Upper lobe of left lung (tissue), 4 donors: ENCODE results near the gene TSPYL6.

Source experiments
- EP300 ChIP-seq, 4 donors: sonication (generic); formaldehyde crosslinking; IDR thresholded peaks; one replicate each; pipeline ENCODE4 v1.5.1; 2017; ENCODE audit warnings: antibody characterized with exemption in 4 of 4, control low read depth in 2 of 4
- POLR2A ChIP-seq, 4 donors: fragments of 450-650 bp; IDR thresholded peaks; one replicate each; pipeline ENCODE4 v1.5.1; 2016 to 2017; ENCODE audit warnings: antibody characterized with exemption in 4 of 4, mild to moderate bottlenecking in 2 of 4
- POLR2AphosphoS5 ChIP-seq, 2 donors: sonication (generic); formaldehyde crosslinking; IDR thresholded peaks; one replicate each; pipeline ENCODE4 v1.5.1; 2017; ENCODE audit warnings: antibody characterized with exemption in 2 of 2
- TF ChIP-seq, protein P1 (sequence below), 6 experiments: fragments of 450-650 bp in 4 of 6; fragments of 200-600 bp in 2 of 6; sonication (generic) in 2 of 6; IDR thresholded peaks; one replicate each; pipeline ENCODE4 v1.5.1; 2016 to 2019; ENCODE audit warnings: antibody characterized with exemption in 6 of 6

DNA sequence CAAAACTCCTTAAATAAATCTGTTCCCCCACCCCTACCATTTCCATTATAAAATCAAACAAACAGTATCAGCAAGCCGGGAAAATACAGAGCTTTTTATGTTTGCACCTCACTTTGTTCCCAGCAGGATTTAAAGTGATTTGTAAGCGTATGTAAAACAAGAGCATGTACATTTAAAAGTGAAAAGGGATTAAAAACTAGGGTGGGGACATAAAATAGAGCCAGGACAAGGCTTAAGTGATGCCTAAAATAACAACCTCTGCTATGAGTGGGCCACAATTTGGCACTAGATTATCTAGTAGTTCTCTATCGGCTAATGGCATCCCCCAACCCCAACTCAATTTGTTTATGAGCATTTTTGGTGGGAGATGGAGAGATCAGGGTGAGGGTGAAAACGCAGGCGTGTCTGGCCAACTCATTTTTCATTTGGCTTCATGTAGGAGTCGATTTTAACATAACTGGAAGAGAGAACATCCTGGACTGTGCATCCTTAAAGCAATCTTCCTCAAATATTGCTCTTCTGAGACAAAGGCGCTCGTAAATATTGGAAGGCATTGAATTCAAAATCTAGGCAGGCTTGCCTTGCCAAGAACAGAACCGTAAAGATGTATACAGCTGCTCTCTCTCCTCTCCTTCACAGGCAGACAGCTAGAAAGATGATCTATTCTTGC is 34.5 kb upstream of the TSPYL6 start:
- TF ChIP-seq, protein P1, sequence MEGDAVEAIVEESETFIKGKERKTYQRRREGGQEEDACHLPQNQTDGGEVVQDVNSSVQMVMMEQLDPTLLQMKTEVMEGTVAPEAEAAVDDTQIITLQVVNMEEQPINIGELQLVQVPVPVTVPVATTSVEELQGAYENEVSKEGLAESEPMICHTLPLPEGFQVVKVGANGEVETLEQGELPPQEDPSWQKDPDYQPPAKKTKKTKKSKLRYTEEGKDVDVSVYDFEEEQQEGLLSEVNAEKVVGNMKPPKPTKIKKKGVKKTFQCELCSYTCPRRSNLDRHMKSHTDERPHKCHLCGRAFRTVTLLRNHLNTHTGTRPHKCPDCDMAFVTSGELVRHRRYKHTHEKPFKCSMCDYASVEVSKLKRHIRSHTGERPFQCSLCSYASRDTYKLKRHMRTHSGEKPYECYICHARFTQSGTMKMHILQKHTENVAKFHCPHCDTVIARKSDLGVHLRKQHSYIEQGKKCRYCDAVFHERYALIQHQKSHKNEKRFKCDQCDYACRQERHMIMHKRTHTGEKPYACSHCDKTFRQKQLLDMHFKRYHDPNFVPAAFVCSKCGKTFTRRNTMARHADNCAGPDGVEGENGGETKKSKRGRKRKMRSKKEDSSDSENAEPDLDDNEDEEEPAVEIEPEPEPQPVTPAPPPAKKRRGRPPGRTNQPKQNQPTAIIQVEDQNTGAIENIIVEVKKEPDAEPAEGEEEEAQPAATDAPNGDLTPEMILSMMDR (IDR thresholded peaks at IDR 0.05) = no peak
- no peak for TF ChIP-seq POLR2A (IDR thresholded peaks at IDR 0.05)
- no peak for TF ChIP-seq POLR2AphosphoS5 (IDR thresholded peaks at IDR 0.05)
- no peak for TF ChIP-seq EP300 (IDR thresholded peaks at IDR 0.05)
